HepG2 (cell line): Measurements from ENCODE around the gene HEPN1. TPM values are rescaled to one million over a fixed set of nuclear protein-coding genes. Genes with fewer than 3 reads are reported as not detected.

Experiments used
- AKAP8 ChIP-seq: sonication (generic); formaldehyde crosslinking; IDR thresholded peaks from 2 replicates; pipeline ENCODE4 v1.5.1; 2020; ENCODE audit warnings: mild to moderate bottlenecking, missing genetic modification reagents
- BHLHE40 ChIP-seq: IDR thresholded peaks from 2 replicates; pipeline ENCODE4 v1.6.1; 2011; ENCODE audit warnings: low read length, improper control_type of control experiment
- FOXA1 ChIP-seq, 2 experiments: fragments of 450-650 bp in 1 of 2; sonication (generic) in 1 of 2; formaldehyde crosslinking in 1 of 2; IDR thresholded peaks; 2 replicates each; pipeline versions ENCODE4 v1.4.0 to v1.6.1; 2016 to 2020; ENCODE audit warnings: missing genetic modification reagents in 1 of 2
- GABPA ChIP-seq, 2 experiments: IDR thresholded peaks; 2 replicates each; pipeline ENCODE4 v1.6.1; 2011 to 2016; ENCODE audit warnings: low read depth in 2 of 2, low read length in 1 of 2, missing biosample characterization in 1 of 2, missing genetic modification characterization in 1 of 2
- HNRNPL ChIP-seq: fragments of 200-400 bp; formaldehyde crosslinking; IDR thresholded peaks from 2 replicates; pipeline ENCODE4 v1.6.1; 2017; ENCODE audit warnings: mild to moderate bottlenecking, low read depth, low read length
- JUNB ChIP-seq: sonication (generic); formaldehyde crosslinking; IDR thresholded peaks from 2 replicates; pipeline ENCODE4 v1.8.0; 2022; ENCODE audit warnings: missing genetic modification reagents, mild to moderate bottlenecking, borderline replicate concordance
- MED13 ChIP-seq: sonication (generic); formaldehyde crosslinking; IDR thresholded peaks from 2 replicates; pipeline ENCODE4 v1.5.0; 2020; ENCODE audit warnings: missing genetic modification reagents
- SP5 ChIP-seq: IDR thresholded peaks from 2 replicates; pipeline ENCODE4 v1.6.1; 2016; ENCODE audit warnings: low read depth, borderline replicate concordance
- TFDP2 ChIP-seq: sonication (generic); formaldehyde crosslinking; IDR thresholded peaks from 2 replicates; pipeline ENCODE4 v1.4.0; 2020; ENCODE audit warnings: missing genetic modification reagents
- UBTF ChIP-seq: sonication (generic); formaldehyde crosslinking; IDR thresholded peaks from 2 replicates; pipeline ENCODE4 v1.4.0; 2020; ENCODE audit warnings: mild to moderate bottlenecking, missing genetic modification reagents
- ZBTB3 ChIP-seq: sonication (generic); formaldehyde crosslinking; IDR thresholded peaks from 2 replicates; pipeline ENCODE4 v1.4.0; 2020; ENCODE audit warnings: low read depth, mild to moderate bottlenecking, moderate library complexity, missing genetic modification reagents, borderline replicate concordance
- ZFP36L2 ChIP-seq: sonication (generic); formaldehyde crosslinking; IDR thresholded peaks from 2 replicates; pipeline ENCODE4 v1.4.0; 2020; ENCODE audit warnings: missing genetic modification reagents
- ZNF180 ChIP-seq: sonication (generic); formaldehyde crosslinking; IDR thresholded peaks from 2 replicates; pipeline ENCODE4 v1.4.0; 2020; ENCODE audit warnings: low read depth, missing genetic modification reagents, borderline replicate concordance
- ZNF235 ChIP-seq: sonication (generic); formaldehyde crosslinking; IDR thresholded peaks from 2 replicates; pipeline ENCODE4 v1.8.1; 2023; ENCODE audit warnings: mild to moderate bottlenecking, missing genetic modification reagents, borderline replicate concordance
- ZNF253 ChIP-seq: sonication (generic); formaldehyde crosslinking; IDR thresholded peaks from 2 replicates; pipeline ENCODE4 v1.8.0; 2022; ENCODE audit warnings: mild to moderate bottlenecking, missing genetic modification reagents, borderline replicate concordance
- ZNF263 ChIP-seq: sonication (generic); formaldehyde crosslinking; IDR thresholded peaks from 2 replicates; pipeline ENCODE4 v1.4.0; 2020; ENCODE audit warnings: missing genetic modification reagents
- ZNF280D ChIP-seq: sonication (generic); formaldehyde crosslinking; IDR thresholded peaks from 2 replicates; pipeline ENCODE4 v1.5.1; 2020; ENCODE audit warnings: mild to moderate bottlenecking, missing genetic modification reagents
- ZNF329 ChIP-seq: sonication (generic); formaldehyde crosslinking; IDR thresholded peaks from 2 replicates; pipeline ENCODE4 v1.9.0; 2021; ENCODE audit warnings: low read depth, mild to moderate bottlenecking, missing genetic modification reagents
- ZNF562 ChIP-seq: sonication (generic); formaldehyde crosslinking; IDR thresholded peaks from 2 replicates; pipeline ENCODE4 v1.8.0; 2022; ENCODE audit warnings: missing genetic modification reagents, borderline replicate concordance
- ZNF768 ChIP-seq: sonication (generic); formaldehyde crosslinking; IDR thresholded peaks from 2 replicates; pipeline ENCODE4 v1.4.0; 2020; ENCODE audit warnings: missing genetic modification reagents
- ZNF773 ChIP-seq: sonication (generic); formaldehyde crosslinking; IDR thresholded peaks from 2 replicates; pipeline ENCODE4 v1.4.0; 2020; ENCODE audit warnings: missing genetic modification reagents, borderline replicate concordance
- polyA plus RNA-seq, 8 experiments: library from polyadenylated mRNA; depleted of rRNA in 3 of 8; stranded (reverse) in 7 of 8; unstranded in 1 of 8; fragments of >200 nt; fragmentation: Illumina TruSeq in 4 of 8; extraction: Trizol in 4 of 8; gene quantifications; 2 replicates each; pipeline versions ENCODE4 v1.2.1 to v1.2.3, GENCODE V29; 2011 to 2016; ENCODE audit warnings: low read depth in 4 of 8, missing spikeins in 1 of 8, mixed read lengths in 1 of 8; ENCODE audit not compliant: insufficient read depth in 1 of 8
- total RNA-seq, 5 experiments: library from RNA; depleted of rRNA; stranded (reverse); fragments of >200 nt; fragmentation: Illumina TruSeq; extraction: Trizol; gene quantifications; 2 replicates each; pipeline ENCODE4 v1.2.3, GENCODE V29; 2016; ENCODE audit warnings: low read depth in 1 of 5
- TF ChIP-seq, protein P1 (sequence below): sonication (generic); formaldehyde crosslinking; IDR thresholded peaks from 2 replicates; pipeline ENCODE4 v1.8.1; 2022; ENCODE audit warnings: mild to moderate bottlenecking, missing genetic modification reagents

HEPN1 gene
- total and polyA plus RNA-seq, 2 of the 13 experiments (the other 11 are each of a cell fraction or from before 2014, with no cell fraction given) = not detected

DNA sequence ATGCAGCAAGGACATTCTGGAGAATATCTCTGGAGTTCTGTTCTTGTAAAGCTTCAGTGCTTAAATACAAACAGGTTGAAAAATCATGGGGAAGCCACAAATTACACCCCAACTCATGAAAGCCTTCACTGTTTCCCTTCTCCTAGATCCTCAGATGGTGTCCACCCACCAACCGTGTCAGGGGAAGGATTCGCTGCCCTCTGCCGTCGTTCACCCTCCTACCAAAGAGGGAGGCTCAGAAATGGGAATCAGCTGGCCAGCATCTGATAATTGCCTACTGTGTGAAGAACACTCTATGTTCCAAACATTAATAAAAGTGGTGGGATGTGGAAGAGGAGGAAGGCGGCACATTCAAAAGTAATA lies 24.2 kb downstream of the HEPN1 start (continued):
- TF ChIP-seq ZNF280D (CRISPR knock-in tag) (no peak), HNRNPL (no peak), GABPA (IDR thresholded peaks at IDR 0.05; ENCODE audit: low read depth, low read length) (no peak), GABPA (CRISPR knock-in tag; IDR thresholded peaks at IDR 0.05; ENCODE audit: low read depth) (peak; percentile 21; the same call in 1 of the 2 replicates), ZNF180 (CRISPR knock-in tag) (no peak), ZNF329 (CRISPR knock-in tag) (no peak), ZNF768 (CRISPR knock-in tag) (no peak), SP5 (no peak), JUNB (CRISPR knock-in tag) (no peak), MED13 (CRISPR knock-in tag) (no peak), ZBTB3 (no peak), ZFP36L2 (no peak), ZNF263 (no peak), AKAP8 (CRISPR knock-in tag) (0 out of 2 replicates have a peak, but pooled peaks have one; percentile 43), ZNF562 (CRISPR knock-in tag) (no peak), BHLHE40 (no peak), TFDP2 (CRISPR knock-in tag) (no peak), UBTF (CRISPR knock-in tag) (no peak), ZNF773 (CRISPR knock-in tag) (no peak), ZNF235 (no peak), FOXA1 (IDR thresholded peaks at IDR 0.05) (no peak), FOXA1 (CRISPR knock-in tag; IDR thresholded peaks at IDR 0.05) (no peak), ZNF253 (CRISPR knock-in tag) (no peak)
- TF ChIP-seq, protein P1, sequence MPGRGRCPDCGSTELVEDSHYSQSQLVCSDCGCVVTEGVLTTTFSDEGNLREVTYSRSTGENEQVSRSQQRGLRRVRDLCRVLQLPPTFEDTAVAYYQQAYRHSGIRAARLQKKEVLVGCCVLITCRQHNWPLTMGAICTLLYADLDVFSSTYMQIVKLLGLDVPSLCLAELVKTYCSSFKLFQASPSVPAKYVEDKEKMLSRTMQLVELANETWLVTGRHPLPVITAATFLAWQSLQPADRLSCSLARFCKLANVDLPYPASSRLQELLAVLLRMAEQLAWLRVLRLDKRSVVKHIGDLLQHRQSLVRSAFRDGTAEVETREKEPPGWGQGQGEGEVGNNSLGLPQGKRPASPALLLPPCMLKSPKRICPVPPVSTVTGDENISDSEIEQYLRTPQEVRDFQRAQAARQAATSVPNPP (CRISPR knock-in tag) = no peak
